ENCODE results near the gene CCER1.

DNA sequence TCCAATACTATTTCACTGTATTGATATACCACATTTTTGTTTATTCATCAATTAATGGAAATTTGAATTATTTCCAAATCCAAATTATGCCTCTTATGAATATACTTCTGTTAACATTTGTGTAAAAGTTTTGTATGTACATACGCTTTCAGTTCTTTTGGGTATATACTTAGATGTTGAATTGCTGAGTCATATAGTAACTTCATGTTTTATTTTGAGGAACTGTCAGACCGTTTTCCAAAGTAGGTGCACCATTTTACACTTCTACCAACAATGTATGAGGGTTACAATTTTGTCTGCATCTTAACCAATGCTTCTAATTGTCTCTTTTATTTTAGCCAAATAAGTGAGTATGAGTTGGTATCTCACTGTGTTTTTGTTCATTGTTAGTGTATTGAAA lies 10.2 kb upstream of the CCER1 start:
- TF ChIP-seq, protein P1, sequence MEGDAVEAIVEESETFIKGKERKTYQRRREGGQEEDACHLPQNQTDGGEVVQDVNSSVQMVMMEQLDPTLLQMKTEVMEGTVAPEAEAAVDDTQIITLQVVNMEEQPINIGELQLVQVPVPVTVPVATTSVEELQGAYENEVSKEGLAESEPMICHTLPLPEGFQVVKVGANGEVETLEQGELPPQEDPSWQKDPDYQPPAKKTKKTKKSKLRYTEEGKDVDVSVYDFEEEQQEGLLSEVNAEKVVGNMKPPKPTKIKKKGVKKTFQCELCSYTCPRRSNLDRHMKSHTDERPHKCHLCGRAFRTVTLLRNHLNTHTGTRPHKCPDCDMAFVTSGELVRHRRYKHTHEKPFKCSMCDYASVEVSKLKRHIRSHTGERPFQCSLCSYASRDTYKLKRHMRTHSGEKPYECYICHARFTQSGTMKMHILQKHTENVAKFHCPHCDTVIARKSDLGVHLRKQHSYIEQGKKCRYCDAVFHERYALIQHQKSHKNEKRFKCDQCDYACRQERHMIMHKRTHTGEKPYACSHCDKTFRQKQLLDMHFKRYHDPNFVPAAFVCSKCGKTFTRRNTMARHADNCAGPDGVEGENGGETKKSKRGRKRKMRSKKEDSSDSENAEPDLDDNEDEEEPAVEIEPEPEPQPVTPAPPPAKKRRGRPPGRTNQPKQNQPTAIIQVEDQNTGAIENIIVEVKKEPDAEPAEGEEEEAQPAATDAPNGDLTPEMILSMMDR (IDR thresholded peaks at IDR 0.05 in 4 of 5, conservative IDR thresholded peaks at IDR 0.05 in 1 of 5), result no peak
- TF ChIP-seq POLR2A (IDR thresholded peaks at IDR 0.05), result no peak

Data from gastrocnemius medialis (tissue), 4 donors.